ENCODE data around the gene PSG11. TPM values are rescaled to one million over a fixed set of nuclear protein-coding genes. Genes with fewer than 3 reads are reported as not detected.
"Not testable (repeated sequence)": the region's sequence is repeated elsewhere in the genome, so short reads cannot be mapped to it uniquely, and the experiment has no call there.

PSG11 gene
- total RNA-seq, 1 experiment from 2014 or later: not detected

- not testable (repeated sequence) for DNase-seq (ENCODE audit: low spot score)
These were observed 37.1 kb downstream of the PSG11 start for GRCh38 chr19:42989186-42989585.

- not testable (repeated sequence) for DNase-seq (ENCODE audit: low spot score)
These were observed 38.1 kb downstream of the PSG11 start for GRCh38 chr19:42988206-42988605.

GRCh38 chr19:42985588-42985987, 40.7 kb downstream of the PSG11 start:
- no peak for DNase-seq (ENCODE audit: low spot score)

- not testable (repeated sequence) for DNase-seq (ENCODE audit: low spot score)
These were observed 44.2 kb downstream of the PSG11 start for GRCh38 chr19:42982111-42982510.

GRCh38 chr19:42971451-42971850, 54.8 kb downstream of the PSG11 start:
- DNase-seq (ENCODE audit: low spot score): not testable (repeated sequence)

GRCh38 chr19:42965176-42965575, 61.1 kb downstream of the PSG11 start:
- DNase-seq (ENCODE audit: low spot score): no peak

- DNase-seq (ENCODE audit: low spot score): no peak
These were observed 65.2 kb downstream of the PSG11 start for GRCh38 chr19:42961119-42961518.

Other genes with a start within 250 kb of the PSG11 start
- gene PSG1, start 146.8 kb downstream of the PSG11 start, total RNA-seq (2014; rRNA removed; shearing (Covaris generic)): not detected in 2 replicates
- not detected in 2 replicates for gene PSG6, start 108.6 kb downstream of the PSG11 start, total RNA-seq (2014; rRNA removed; shearing (Covaris generic))
- not detected in 2 replicates for gene PSG7, start 89.3 kb downstream of the PSG11 start, total RNA-seq (2014; rRNA removed; shearing (Covaris generic))
- gene PSG2, start 56.2 kb upstream of the PSG11 start, total RNA-seq (2014; rRNA removed; shearing (Covaris generic)): not detected in 2 replicates
- gene PSG5, start 160.1 kb upstream of the PSG11 start, total RNA-seq (2014; rRNA removed; shearing (Covaris generic)): not detected in 2 replicates
- gene PSG4, start 179.2 kb upstream of the PSG11 start, total RNA-seq (2014; rRNA removed; shearing (Covaris generic)): not detected in 2 replicates
- gene PSG9, start 243.1 kb upstream of the PSG11 start, total RNA-seq (2014; rRNA removed; shearing (Covaris generic)): not detected in 2 replicates

All from HT-29 (cell line).